Rectal smooth muscle tissue (tissue), 1 donor: Measurements from ENCODE around the gene KCNK1.
"Not testable (repeated sequence)": the region's sequence is repeated elsewhere in the genome, so short reads cannot be mapped to it uniquely, and the experiment has no call there.

Source experiments
- H3K27ac ChIP-seq: one replicate; pipeline ENCODE4 v1.7.0; 2013; ENCODE audit warnings: low read depth, low read length, inconsistent platforms
- H3K27me3 ChIP-seq: one replicate; pipeline ENCODE4 v1.7.0; 2013; ENCODE audit warnings: low read length; ENCODE audit not compliant: control insufficient read depth, insufficient read depth
- H3K36me3 ChIP-seq: one replicate; pipeline ENCODE4 v1.7.0; 2013; ENCODE audit warnings: low read length; ENCODE audit not compliant: control insufficient read depth, insufficient read depth
- H3K4me1 ChIP-seq: one replicate; pipeline ENCODE4 v1.7.0; 2013; ENCODE audit warnings: low read length; ENCODE audit not compliant: control insufficient read depth, insufficient read depth
- H3K4me3 ChIP-seq: one replicate; pipeline ENCODE4 v1.7.0; 2013; ENCODE audit warnings: low read length
- H3K9ac ChIP-seq: one replicate; pipeline ENCODE4 v1.7.0; 2013; ENCODE audit warnings: low read length

The KCNK1 gene

GRCh38 chr1:233677690-233678354, 63.9 kb downstream of the KCNK1 start:
- no peaks in the 10 kb centered on the region for H3K36me3 ChIP-seq

GRCh38 chr1:233679030-233679429, 65.1 kb downstream of the KCNK1 start:
- no peaks in the 10 kb centered on the region for H3K36me3 ChIP-seq
- H3K4me3 ChIP-seq = no peak overlapping the region
- H3K27me3 ChIP-seq = no peaks in the 10 kb centered on the region
- no peaks in the 10 kb centered on the region for H3K4me1 ChIP-seq
- H3K27ac ChIP-seq = no peak overlapping the region
- no peak overlapping the region for H3K9ac ChIP-seq

More at GRCh38 chr1:233677690-233678354, 63.9 kb downstream of the KCNK1 start:
- no peak overlapping the region for H3K4me3 ChIP-seq
- H3K27me3 ChIP-seq = no peaks in the 10 kb centered on the region
- no peak overlapping the region for H3K27ac ChIP-seq
- H3K9ac ChIP-seq = no peak overlapping the region
- no peaks in the 10 kb centered on the region for H3K4me1 ChIP-seq

- no peaks in the 10 kb centered on the region for H3K36me3 ChIP-seq
- H3K27me3 ChIP-seq = no peaks in the 10 kb centered on the region
- H3K4me3 ChIP-seq = no peak overlapping the region
- no peaks in the 10 kb centered on the region for H3K4me1 ChIP-seq
- no peak overlapping the region for H3K9ac ChIP-seq
- no peak overlapping the region for H3K27ac ChIP-seq
These were observed 65.9 kb downstream of the KCNK1 start for GRCh38 chr1:233679591-233680373.

DNA sequence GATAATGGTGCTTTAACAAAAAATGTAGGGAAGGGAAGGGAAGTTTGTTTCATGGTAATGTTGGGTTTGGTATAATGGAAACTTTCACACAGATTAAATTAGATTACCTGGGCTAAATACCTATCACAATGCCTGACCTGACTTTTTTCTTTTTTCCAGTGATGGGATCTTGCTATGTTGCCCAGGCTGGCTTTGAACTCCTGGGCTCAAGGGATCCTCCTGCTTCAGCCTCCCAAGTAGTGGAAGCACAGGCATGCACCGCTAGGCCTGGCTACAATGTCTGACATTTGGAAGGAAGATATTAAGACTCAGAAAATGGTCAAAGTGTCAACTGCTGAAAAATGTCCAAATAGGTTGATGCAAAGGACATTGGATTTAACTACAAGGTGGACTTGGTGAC, 67.4 kb downstream of the KCNK1 start:
- H3K9ac ChIP-seq = no peak overlapping the region
- H3K4me3 ChIP-seq = no peak overlapping the region
- H3K27me3 ChIP-seq = no peaks in the 10 kb centered on the region

GRCh38 chr1:233686653-233687052, 72.7 kb downstream of the KCNK1 start:
- H3K4me1 ChIP-seq, H3K9ac ChIP-seq: not testable (repeated sequence)

More for the DNA sequence above, 67.4 kb downstream of the KCNK1 start:
- no peaks in the 10 kb centered on the region for H3K4me1 ChIP-seq
- H3K36me3 ChIP-seq = no peaks in the 10 kb centered on the region
- H3K27ac ChIP-seq = no peak overlapping the region

DNA sequence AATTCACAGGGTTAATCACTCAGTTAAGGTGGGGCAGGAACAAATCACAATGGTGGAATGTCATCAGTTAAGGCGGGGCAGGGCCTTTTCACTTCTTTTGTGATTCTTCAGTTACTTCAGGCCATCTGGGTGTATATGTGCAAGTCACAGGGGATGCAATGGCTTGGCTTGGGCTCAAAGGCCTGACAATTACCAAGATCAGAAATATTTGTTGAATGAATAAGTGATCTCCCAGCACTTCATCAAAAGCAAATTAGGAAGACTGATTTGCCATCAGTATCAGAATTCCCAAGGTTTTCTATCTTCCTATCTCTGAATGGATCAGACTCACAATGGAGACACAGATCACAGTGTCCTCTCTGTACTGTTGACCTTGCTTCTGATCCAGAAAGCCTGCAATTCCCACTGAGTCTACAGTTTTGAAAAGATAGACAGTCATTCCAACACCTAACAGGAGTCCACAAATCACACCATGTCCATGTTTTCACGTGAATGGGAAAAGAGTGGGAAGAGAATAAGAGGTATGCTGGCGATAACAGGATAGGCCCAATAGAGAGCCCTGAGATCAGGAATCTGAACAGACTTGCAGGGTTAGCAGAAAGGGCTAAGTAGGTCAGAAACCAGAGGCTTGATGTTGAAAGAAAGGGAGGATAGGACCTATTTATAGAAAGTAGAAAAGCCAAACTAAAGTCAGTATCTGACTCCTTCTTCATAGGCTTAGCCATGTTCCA, 75.3 kb downstream of the KCNK1 start:
- Histone ChIP-seq H3K27me3 (no peaks in the 10 kb centered on the region), H3K4me1 (no peaks in the 10 kb centered on the region), H3K4me3 (no peak overlapping the region), H3K9ac (no peak overlapping the region), H3K36me3 (no peaks in the 10 kb centered on the region), H3K27ac (no peak overlapping the region)

More at GRCh38 chr1:233686653-233687052, 72.7 kb downstream of the KCNK1 start:
- not testable (repeated sequence) for H3K27ac ChIP-seq, H3K27me3 ChIP-seq, H3K4me3 ChIP-seq, H3K36me3 ChIP-seq

GRCh38 chr1:233689748-233690254, 75.9 kb downstream of the KCNK1 start:
- no peak overlapping the region for H3K27ac ChIP-seq
- H3K9ac ChIP-seq = no peak overlapping the region
- H3K27me3 ChIP-seq = no peaks in the 10 kb centered on the region
- no peak overlapping the region for H3K4me3 ChIP-seq
- H3K36me3 ChIP-seq = no peaks in the 10 kb centered on the region
- H3K4me1 ChIP-seq = no peaks in the 10 kb centered on the region

DNA sequence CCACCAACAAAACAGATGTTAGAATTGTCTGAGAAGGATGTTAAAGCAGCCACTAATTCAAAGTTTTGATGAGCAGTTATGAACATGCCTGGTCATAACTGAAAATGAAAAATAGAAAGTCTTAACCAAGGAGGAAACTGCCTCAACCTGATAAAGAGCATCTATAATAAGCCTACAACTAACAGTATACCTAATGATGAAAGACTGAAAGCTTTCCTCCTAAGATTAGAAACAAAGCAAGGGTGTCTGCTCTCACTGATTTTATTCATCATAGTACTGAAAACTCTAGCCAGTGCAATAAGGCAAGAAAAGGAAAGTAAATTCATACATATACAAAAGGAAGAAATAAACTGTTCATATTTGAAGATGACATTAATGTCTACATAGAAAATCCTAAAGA, 82.0 kb downstream of the KCNK1 start:
- Histone ChIP-seq H3K36me3 (no peaks in the 10 kb centered on the region), H3K4me3 (no peak overlapping the region), H3K27me3 (no peaks in the 10 kb centered on the region), H3K4me1 (no peaks in the 10 kb centered on the region), H3K9ac (no peak overlapping the region), H3K27ac (no peak overlapping the region)

GRCh38 chr1:233700338-233700737, 86.4 kb downstream of the KCNK1 start:
- no peak overlapping the region for H3K27ac ChIP-seq
- H3K9ac ChIP-seq = no peak overlapping the region
- no peak overlapping the region for H3K4me3 ChIP-seq
- no peaks in the 10 kb centered on the region for H3K27me3 ChIP-seq
- no peaks in the 10 kb centered on the region for H3K4me1 ChIP-seq
- no peaks in the 10 kb centered on the region for H3K36me3 ChIP-seq

DNA sequence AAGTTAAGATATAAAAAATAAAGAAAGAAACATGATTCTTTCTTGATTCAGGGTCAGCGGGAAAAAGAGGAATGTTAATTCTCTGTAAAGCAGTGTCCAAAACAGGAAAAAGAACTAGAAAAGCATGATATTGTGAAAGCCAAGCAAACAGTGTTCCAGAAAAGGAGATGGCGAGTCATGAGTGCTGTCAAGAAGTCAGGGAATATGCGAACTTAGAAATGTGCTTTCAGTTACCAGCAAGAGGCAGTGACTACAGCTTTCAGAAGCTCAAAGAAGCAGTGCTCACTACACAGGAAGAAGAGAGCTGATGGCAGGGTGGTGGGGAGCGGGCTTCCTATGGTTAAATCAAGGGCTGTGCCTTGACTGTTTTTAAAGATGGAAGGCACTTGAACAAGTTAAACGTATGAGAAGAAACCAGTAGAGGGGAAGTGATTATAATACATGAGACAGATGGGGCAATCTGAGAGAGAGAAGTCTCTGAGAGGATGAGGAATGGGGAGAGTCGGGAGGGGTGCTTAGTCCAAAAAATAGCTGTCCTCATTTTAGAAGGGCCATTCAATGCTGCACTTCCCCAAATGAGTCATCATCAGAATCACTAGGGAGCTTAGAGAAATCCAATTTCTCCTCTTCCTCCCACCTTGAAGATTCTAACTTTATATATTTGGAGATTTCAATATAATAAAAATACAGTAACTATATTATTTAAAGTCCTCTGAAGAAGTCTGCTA, 90.4 kb downstream of the KCNK1 start:
- H3K4me1 ChIP-seq = peaks cover 6% of the 10 kb centered on the region
- H3K9ac ChIP-seq = no peak overlapping the region
- no peak overlapping the region for H3K27ac ChIP-seq
- H3K27me3 ChIP-seq = no peaks in the 10 kb centered on the region
- no peak overlapping the region for H3K4me3 ChIP-seq
- H3K36me3 ChIP-seq = no peaks in the 10 kb centered on the region

- no peak overlapping the region for H3K9ac ChIP-seq
- H3K4me1 ChIP-seq = peaks cover 6% of the 10 kb centered on the region
- no peak overlapping the region for H3K4me3 ChIP-seq
- H3K36me3 ChIP-seq = no peaks in the 10 kb centered on the region
- no peaks in the 10 kb centered on the region for H3K27me3 ChIP-seq
- H3K27ac ChIP-seq = no peak overlapping the region
These were observed 91.2 kb downstream of the KCNK1 start for GRCh38 chr1:233704898-233705723.
